ENCODE data around the gene PAK1.

Gene PAK1

DNA sequence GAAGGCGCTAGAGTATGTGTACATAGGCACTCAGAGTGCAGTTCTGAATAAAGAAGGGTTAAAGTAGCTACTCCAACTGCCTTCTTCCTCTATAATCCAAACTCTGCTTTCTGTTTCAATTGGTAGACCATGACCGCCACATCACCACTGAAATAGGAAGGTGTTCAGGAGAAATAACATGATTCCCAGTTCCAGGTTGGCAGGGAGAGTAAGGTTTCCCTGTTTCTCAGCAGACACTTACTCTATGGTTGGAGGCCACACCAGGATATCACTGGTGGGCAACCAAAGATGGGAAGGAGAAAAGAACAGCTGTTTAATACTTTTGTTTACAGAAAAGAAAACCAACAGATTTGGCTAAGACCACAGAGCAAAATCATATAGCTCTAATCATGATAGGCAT lies 37.9 kb downstream of the PAK1 start:
- no peak for DNase-seq

DNA sequence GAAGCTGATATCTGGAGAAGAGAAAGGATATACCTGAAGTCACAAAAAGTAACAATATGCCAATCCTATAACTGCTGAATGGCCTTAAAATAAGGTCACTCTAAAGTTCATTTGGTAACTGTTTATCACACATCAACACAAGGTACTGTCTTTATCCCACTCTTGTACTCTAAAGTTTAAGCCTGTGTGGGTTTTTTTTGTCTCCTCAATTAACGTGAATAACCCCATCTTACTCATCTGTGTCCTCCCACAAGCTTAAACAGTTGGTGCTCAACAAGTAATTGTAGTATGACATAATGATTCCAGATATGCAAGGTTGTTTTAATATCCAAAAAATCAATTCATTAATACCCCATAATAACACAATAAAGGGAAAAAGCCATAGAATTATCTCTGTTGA lies 42.1 kb downstream of the PAK1 start:
- no peak for DNase-seq

DNA sequence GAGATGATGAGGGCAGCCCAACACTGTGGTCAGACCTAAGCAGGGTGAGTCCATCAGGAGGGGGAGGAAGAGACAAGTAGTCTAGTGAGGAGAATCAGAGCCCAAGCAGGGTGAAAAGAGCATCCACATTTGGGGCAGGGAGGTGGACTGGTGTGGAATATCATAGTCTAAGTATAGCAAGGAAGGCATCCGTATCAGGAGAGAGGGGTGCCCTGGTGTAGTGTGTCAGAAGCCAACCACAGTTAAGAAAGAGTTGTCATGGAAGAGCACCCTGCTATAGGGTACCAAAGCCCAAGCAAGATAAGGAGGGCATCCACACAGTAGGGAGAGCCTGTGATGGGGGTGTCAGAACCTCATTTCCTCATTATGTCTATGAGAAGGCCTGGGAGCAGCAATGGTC lies 45.3 kb downstream of the PAK1 start:
- DNase-seq: no peak

DNA sequence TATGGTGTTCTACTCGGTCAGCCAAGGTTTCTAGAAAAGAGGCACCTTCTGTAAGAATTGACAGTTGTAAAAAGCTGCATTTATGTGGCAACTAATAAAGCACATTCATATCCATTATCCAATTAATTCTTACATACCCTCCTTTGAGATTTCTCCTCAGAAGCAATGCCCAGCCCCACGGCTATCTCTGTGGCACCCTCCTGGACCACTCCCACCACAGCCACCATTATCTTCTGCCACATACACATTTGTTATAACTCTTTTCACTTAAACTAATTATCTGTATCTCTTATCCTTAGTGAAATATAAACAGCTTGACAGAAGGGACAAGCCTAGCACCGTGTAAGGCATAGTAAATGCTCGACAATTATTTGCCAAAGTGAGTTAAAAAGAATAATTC lies 48.5 kb downstream of the PAK1 start:
- DNase-seq: no peak

DNA sequence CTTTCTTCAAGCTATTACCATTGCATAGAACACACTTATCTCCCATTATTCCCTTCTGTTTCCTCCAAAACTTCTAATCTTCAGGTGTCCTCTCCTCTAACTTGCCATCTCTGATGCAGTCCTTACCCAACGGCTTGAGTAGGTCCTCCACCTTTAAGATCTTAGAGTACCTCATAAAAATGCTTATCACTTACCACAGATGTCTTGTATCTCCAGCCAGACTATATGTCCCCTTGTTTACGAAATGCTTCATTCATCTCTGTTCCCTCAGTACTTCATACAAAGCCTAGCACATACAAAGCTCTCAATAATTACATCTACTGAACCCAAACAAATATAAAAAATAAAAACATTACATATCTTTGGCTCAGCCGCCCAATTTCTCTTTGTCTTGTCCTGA lies 49.2 kb downstream of the PAK1 start:
- no peak for DNase-seq

DNA sequence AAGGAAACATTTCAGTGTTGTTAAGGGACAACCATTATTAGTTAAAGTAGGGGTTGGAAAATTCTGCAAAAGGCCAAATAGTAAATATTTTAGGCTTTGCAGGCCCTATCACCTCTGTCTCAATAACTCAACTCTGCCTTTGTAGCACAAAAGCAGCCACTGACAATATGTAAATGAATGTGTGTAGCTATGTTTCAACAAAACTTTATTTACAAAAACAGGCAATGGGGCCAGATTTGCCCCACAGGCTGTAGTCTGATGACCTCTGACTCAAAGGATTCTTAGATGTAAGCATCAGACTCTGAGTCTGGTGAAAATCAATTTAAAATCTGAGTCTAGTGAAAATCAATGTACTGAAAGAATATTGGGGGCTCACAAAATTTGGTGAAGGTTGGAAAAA lies 50.3 kb downstream of the PAK1 start:
- DNase-seq: no peak

DNA sequence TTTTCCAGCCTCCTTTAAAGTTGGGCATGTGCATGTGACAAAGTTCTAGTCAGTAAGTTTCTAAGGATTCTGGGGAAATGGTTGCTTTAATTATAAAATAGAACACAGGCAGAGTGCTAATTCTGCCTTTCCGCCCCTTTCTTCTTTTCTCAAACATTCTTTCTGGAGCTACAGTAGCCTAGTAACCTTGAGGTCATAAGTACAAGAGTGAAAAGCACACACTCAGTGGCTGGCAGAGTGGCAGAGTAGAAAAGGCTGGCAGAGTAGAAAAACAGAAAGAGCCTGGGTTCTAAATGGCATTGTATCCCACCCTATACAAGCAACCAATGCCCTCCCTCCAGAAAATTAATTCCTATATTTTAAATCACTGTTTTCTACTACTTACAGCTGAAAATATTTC lies 51.2 kb downstream of the PAK1 start:
- no peak for DNase-seq

DNA sequence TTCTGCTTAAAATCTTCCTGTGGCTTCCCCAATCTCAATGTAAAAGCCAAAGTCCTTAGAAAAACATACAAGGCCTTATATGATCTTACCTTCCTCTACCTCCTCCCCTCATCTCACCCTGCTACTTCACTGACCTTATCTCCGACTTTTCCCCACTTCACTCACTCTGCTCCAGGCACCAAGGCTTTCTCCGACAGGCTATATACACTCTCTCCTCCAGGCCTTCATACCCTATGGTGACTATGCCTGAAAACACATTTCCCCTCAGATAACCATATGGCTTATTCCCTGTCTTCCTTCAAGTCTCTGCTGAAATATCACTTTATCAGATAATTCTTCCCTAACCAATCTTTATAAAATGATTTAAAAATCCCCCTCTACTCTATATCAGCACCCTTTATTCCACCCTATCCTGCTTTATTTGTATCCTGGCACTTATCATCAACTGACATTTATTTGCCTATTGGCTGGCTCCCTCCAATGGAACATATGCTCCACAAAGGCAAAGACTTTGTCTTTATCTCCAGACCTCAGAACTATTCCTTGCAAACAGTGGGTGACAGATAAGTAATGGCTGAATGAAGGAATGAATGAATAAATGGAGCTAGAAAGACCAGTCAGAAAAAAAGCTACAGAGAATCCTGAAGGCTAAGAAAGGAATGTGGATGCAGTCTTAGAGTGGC lies 52.7 kb downstream of the PAK1 start:
- DNase-seq: no peak

DNA sequence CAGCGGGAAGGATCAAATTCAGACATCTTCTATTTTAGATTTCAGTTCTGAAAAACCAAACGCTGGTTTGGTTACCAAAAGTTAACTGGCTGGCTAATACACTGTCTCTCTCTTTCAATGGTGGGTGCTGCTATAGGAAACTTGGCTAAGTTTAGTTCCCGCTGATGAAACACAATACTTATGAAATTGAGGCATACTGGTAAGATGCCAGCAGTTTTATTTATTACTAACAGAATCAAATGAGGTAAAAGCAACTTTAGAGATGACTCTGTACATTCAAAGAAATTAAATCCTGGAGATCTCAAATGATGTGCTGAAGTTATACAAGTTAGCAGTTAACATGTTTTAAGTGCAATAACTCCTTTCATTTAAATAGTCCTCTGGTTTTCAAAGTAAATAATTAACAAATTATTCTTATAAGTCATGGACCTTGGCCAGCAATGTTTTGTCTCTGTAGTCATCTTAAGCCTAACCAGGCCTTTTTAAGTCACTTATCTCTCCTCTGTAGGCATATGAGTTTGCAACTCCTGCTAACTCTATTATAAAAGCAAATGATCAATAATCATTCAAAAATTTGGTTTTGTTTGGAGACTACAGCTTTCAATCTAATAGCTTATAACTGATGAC lies 54.8 kb downstream of the PAK1 start:
- DNase-seq: no peak

DNA sequence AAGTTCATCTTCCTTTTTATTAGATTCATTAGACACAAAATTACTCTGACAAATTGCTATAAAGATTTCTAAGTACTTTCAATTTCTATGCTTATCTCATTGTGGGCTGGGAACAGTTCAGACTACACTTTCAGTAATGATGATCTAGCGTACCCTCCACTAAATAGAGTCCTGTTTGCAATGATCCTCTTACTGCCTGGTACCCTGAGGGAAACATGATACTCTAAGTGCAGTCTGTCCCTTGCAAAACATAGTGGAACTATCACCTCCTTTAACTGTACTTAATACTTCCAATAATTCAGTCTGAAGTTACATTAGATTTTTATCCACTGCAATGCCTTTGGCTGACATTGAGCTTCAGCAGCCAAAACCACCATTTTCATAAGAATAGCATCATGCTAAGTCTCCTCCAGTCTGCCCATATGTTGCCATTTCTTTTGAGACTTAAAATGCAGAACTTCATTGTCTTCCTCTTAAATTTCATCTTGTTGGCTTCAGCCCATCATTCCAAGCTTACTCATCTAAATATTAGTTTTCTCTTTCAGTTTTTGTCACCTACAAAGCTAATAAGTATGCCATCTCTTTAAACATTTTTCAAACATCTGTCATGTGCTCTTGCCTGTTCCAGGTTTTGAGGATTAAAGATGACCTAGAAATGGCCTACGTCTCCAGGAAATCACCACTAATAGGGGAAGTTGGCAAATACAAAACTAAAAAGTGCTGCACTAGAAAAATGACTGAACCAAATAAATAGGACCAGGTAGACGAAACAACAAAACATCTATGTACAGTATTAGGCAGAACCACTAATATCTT lies 55.5 kb downstream of the PAK1 start:
- DNase-seq: no peak

DNA sequence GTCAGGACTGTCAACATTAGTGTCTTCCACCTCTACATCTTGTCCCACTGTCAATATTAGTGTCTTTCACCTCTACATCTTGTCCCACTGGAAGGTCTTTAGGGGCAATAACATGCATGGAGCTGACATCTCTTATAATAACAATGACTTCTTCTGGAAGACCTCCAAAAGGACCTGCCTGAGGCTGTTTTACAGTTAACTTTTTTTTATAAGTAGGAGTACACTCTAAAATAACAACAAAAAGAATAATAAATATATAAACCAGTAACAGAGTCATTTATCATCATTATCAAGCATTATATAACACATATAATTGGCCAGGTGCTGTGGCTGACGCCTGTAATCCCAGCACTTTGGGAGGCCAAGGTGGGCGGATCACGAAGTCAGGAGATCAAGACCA lies 57.5 kb downstream of the PAK1 start:
- DNase-seq: no peak

DNA sequence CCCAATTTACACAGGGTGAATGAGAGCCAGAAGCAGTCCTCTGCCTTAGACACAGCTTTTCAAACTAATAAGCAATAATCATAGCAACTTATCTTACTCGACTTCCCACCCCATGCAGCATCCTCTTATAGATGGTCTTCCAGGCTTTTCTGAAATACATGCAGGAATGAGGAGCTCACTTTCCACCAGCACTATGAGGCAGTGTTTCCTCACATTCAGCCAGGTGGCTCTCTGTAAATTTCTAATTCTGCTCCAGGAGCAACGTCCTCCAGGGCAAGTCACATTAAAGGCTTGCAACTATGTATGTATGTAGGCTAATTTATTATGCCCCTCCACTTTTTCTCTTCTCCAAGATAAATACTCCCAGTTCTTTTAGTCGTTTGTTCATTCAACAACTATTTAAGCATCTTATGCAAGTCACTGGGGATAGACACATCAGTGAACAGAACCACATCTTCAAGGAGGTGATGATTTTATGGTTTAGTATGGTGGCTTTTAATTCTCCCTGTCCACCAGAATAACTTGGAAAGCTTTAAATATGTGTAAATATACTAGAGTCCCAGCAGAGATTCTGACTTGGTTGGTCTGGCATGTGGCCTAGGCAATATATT lies 59.9 kb downstream of the PAK1 start:
- DNase-seq: no peak

DNA sequence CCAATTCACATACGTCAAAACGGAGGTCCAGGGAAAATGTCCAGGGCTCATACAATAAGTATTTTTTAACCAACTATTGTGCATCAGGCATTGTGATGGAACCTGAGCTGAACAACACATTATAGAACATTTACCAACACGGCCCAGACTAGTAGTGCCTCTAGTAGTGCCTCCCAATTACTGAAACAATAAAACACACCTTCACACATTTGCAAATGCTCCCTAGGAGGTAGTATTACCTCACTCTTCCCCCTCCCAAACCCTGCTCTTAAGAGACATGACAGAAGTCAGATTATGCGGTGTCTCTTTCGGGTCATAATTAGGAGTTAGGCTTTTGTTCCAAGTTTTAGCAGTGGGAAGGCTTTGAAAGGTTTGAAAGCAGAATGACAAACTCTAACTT lies 61.1 kb downstream of the PAK1 start:
- DNase-seq: no peak

DNA sequence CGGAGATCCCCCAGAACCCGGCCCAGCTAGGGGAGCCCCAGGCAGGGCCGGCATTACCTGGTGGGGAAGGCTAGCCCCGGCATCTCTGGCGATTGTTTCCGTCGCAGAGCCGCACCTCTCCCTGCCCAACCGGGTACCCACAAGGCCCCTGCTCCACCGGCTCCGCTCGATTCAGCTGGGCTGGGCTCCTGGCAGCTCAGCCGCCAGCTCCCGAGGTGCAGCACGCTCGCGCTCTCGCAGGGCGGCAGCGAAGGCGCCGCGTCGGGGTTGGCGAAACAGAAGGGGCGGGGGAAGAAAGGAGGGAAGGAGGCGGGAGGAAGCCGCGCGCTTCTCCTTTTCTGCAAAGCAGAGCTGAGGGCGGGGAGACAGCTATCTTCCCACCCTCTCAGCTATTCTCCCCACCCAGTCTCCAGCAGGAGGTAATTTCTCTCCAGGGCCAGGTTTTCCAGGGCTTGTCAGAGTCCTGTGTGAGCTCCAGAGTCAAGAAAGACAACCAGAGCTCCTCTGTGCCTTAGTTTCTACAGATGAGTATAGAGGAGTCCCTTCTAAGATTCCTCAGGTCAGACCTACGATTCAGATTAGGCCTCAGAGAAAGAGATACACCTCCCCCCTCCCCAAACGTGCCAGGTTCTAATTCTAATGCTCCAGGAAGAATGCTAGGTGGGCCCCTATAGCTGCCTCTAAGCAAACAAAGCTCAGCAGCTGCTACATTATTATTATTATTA lies 62.0 kb downstream of the PAK1 start:
- DNase-seq: peak; percentile 34

DNA sequence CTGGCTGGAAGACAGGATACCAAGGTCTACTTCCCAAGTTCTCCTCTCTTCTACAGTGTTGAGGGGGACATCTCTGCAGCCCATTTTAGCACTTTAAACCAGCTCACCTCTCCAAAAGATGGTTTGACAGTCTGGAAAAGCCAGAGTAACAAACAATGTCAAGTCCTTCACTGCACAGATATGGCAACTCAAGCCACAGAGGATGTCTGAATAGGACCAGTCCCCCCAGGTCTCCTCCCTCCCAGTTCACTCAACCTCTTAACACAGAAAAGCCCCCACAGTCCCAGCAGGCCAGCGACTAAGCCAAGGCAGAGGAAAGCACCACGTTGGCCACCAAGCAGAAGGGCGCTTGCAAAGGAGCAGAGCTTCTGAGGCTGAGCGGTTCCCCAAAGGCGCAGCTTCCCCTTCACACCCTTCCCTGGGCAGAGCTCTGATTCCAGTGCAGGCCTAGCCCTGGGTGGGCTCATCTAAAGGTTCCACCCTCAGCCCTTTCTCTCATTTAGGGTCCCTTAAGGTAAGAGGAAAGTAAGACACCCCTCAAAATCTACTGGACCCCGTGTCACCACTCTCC lies 62.7 kb downstream of the PAK1 start:
- DNase-seq: no peak

DNA sequence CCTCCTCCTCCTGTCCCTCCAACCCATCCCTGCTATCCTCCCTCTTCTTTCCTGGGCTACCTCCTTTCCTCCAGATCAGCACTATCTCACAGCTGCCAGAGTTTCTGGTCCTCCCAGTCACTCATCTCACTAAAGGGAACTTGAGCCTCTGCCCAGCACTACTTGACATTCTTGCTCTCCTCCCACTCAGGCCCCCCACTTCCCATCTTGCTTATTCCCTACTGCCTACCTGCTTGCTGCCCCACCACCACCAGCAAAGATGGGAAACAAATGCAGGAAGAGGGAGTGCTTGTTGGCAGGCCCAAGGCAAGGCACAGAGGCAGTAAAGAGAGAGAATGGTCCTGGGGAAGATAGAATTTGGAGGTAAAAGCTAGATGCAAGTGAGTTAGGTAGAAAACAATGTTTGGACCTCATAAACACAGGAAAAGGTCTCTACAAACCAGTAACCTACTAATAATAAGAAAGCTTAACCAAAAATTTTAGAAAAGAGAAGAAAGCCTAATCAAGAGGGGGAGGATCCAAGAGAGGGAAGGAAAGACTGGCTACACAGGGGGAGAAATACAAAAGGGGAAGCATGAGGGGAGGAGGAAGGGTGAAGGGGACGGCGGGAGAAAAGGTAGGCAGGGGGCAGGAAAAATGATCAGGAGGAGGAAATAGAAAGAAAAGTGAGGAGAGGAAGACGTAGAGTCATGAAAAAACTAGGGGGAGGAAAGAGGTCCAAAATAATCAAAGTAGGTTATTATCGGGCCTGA lies 63.6 kb downstream of the PAK1 start:
- no peak for DNase-seq

DNA sequence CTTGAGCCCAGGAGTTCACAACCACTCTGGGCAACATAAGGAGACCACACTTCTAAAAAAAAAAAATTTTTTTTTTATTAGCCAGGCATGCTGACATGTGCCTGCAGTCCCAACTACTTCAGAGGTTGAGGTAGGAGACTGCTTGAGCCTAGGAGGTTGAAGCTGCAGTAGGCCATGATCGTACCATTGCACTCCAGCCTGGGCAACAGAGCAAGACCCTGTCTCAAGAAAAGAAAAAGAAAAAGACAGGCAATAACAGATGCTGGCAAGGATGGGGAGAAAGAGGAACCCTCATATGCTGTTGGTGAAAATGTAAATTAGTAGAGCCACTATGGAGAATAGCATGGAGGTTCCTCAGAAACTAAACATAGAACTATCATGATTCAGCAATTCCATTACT lies 64.8 kb downstream of the PAK1 start:
- no peak for DNase-seq

DNA sequence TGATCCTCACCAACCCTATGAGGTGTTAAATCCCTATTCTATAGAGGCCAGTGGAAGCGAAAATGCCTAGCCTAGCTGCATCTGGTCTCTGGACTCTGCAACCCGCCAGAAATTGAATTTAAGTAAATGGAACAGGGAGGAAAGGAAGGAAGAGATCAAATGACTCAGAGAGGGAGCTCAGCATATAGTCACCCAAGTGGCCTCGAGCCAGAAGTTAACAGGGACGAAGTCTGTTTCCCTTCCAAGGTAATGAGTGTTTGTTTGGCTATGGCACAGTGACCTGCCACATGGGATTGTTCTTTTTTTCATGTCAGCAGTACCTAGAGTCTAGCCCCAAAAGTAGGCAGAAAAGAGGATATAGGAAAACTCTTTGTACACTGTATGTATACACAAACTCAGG lies 66.3 kb downstream of the PAK1 start:
- peak; percentile 90 for DNase-seq

DNA sequence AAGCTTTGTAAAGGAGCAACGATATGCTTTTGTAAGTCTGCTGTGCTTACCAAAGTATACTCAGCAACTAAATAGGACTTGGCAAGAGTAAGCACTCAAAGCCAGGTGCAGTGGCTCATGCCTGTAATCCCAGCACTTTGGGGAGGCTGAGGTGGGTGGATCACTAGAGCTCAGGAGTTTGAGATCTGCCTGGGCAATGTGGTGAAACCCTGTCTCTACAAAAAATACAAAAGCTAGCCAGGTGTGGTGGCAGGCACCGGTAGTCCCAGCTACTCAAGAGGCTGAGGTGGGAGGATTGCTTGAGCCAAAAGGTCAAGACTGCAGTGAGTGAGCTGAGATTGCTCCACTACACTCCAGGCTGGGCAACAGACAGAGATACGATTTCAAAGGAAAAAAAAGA lies 67.5 kb downstream of the PAK1 start:
- peak; percentile 52 for DNase-seq

DNA sequence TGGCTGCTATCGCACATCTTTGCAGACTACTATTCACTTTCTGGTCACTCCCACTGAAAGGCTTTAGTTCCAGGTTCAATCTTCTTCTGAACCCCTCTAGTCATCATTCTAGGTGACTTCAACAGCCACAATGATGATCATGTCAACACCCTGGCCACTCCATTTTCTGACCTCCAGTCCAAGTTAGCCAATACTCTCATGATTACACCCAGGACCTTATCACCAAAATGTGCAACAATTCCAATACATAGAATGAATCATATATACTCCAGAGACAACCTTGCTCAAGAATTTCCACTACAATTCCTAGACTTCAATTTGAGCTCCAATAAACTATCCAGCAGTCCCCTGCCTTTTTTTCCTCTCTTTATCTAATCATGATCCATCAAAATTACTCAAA lies 70.7 kb downstream of the PAK1 start:
- no peak for DNase-seq

DNA sequence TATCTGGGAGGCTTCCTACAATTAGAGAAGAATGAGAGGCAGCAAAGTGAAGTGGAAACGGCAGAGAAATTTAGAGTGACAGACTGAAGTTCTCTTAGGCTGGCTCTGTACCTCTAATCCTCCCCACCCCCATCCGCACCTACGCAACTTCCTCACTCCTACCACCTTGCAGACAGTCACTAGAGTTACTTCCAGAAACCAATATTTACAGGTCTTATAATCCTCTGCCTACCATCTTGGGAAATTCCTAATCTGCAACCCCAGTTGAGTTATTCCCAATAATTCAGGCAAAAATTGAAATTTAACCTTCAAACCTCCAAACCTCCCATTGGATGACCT lies 71.7 kb downstream of the PAK1 start:
- DNase-seq: peak; percentile 65

Measured in NCI-H2029 treated with DMSO at 0.1 percent for 48 hours (cell line).